Trophoblast cell (in vitro differentiated cells and primary cell): ENCODE results near the gene RCN2.
A peak's percentile ranks its signal among the peaks of the same experiment; 100 is the strongest.

ENCODE experiments used
- DNase-seq, 2 donors: peaks; one replicate each; pipeline ENCODE4 v3.0.0-alpha.2; 2016
- H2AFZ ChIP-seq: 2 replicates; pipeline ENCODE4 v1.6.1; 2013; ENCODE audit warnings: low read length, moderate library complexity, mild to moderate bottlenecking; ENCODE audit not compliant: insufficient read depth, poor library complexity
- H2AK5ac ChIP-seq: 2 replicates; pipeline ENCODE4 v1.6.1; 2013; ENCODE audit warnings: mild to moderate bottlenecking, low read length
- H2BK120ac ChIP-seq: 2 replicates; pipeline ENCODE4 v1.6.1; 2013; ENCODE audit warnings: low read length, mild to moderate bottlenecking, moderate library complexity; ENCODE audit not compliant: insufficient read depth, poor library complexity
- H2BK12ac ChIP-seq: 2 replicates; pipeline ENCODE4 v1.6.1; 2013; ENCODE audit warnings: mild to moderate bottlenecking, low read length, moderate library complexity
- H2BK5ac ChIP-seq: 2 replicates; pipeline ENCODE4 v1.6.1; 2013; ENCODE audit warnings: low read length, low read depth, moderate library complexity, mild to moderate bottlenecking; ENCODE audit not compliant: poor library complexity
- H3K14ac ChIP-seq: 2 replicates; pipeline ENCODE4 v1.6.1; 2013; ENCODE audit warnings: mild to moderate bottlenecking, low read length
- H3K18ac ChIP-seq: 2 replicates; pipeline ENCODE4 v1.6.1; 2013; ENCODE audit warnings: mild to moderate bottlenecking, low read length
- H3K23ac ChIP-seq: 2 replicates; pipeline ENCODE4 v1.6.1; 2013; ENCODE audit warnings: low read length
- H3K27ac ChIP-seq: 2 replicates; pipeline ENCODE4 v1.5.1; 2013; ENCODE audit warnings: low read depth, mild to moderate bottlenecking, inconsistent platforms, low read length, moderate library complexity
- H3K27me3 ChIP-seq: 2 replicates; pipeline ENCODE4 v1.6.1; 2013; ENCODE audit warnings: inconsistent platforms, mild to moderate bottlenecking, low read length, moderate library complexity; ENCODE audit not compliant: insufficient read depth
- H3K36me3 ChIP-seq, 2 experiments: 1 replicate in 1 of 2; 2 replicates in 1 of 2; pipeline ENCODE4 v1.6.1; 2013; ENCODE audit warnings: low read length in 2 of 2, mild to moderate bottlenecking in 2 of 2, moderate library complexity in 1 of 2; ENCODE audit not compliant: insufficient read depth in 2 of 2, control insufficient read depth in 1 of 2
- H3K4ac ChIP-seq: 2 replicates; pipeline ENCODE4 v1.6.1; 2013; ENCODE audit warnings: low read depth, mild to moderate bottlenecking, low read length, moderate library complexity
- H3K4me1 ChIP-seq, 2 experiments: 1 replicate in 1 of 2; 2 replicates in 1 of 2; pipeline ENCODE4 v1.6.1; 2013; ENCODE audit warnings: low read length in 2 of 2, mild to moderate bottlenecking in 2 of 2, moderate library complexity in 1 of 2; ENCODE audit not compliant: insufficient read depth in 2 of 2, control insufficient read depth in 1 of 2
- H3K4me2 ChIP-seq: 2 replicates; pipeline ENCODE4 v1.6.1; 2013; ENCODE audit warnings: inconsistent platforms, mild to moderate bottlenecking, low read length, moderate library complexity
- H3K4me3 ChIP-seq: 2 replicates; pipeline ENCODE4 v1.5.1; 2013; ENCODE audit warnings: mild to moderate bottlenecking, low read depth, low read length, inconsistent platforms
- H3K79me1 ChIP-seq: one replicate; pipeline ENCODE4 v1.6.1; 2013; ENCODE audit warnings: low read length
- H3K79me2 ChIP-seq: 2 replicates; pipeline ENCODE4 v1.6.1; 2013; ENCODE audit warnings: low read length, mild to moderate bottlenecking; ENCODE audit not compliant: control insufficient read depth, insufficient read depth, poor library complexity
- H3K9ac ChIP-seq: 2 replicates; pipeline ENCODE4 v1.6.1; 2013; ENCODE audit warnings: mild to moderate bottlenecking, low read length
- H3K9me3 ChIP-seq: 2 replicates; pipeline ENCODE4 v1.6.1; 2013; ENCODE audit warnings: low read depth, mild to moderate bottlenecking, control low read depth, inconsistent platforms, low read length; ENCODE audit not compliant: insufficient read depth
- H4K12ac ChIP-seq: 2 replicates; pipeline ENCODE4 v1.6.1; 2013; ENCODE audit warnings: low read depth, mild to moderate bottlenecking, low read length, moderate library complexity
- H4K8ac ChIP-seq: 2 replicates; pipeline ENCODE4 v1.6.1; 2013; ENCODE audit warnings: low read depth, mild to moderate bottlenecking, low read length, moderate library complexity
- H4K91ac ChIP-seq: one replicate; pipeline ENCODE4 v1.6.1; 2013; ENCODE audit warnings: low read depth, mild to moderate bottlenecking, low read length, moderate library complexity
- WGBS: extraction: QIAGEN DNeasy Blood & Tissue Kit; methylation state at CpG from one replicate; pipeline ENCODE4 v1.1.7; 2013; ENCODE audit warnings: missing lambda C conversion rate; ENCODE audit not compliant: insufficient read length, insufficient coverage; ENCODE audit errors: extremely low coverage; 5-methylcytosine and 5-hydroxymethylcytosine counted together

RCN2 gene

GRCh38 chr15:76928201-76928600, 3.3 kb upstream of the RCN2 start:
- H3K9ac ChIP-seq, result no peak overlapping the region
- H3K9me3 ChIP-seq, result no peaks in the 10 kb centered on the region
- no peak overlapping the region for H2AK5ac ChIP-seq
- H3K14ac ChIP-seq, result no peak overlapping the region
- DNase-seq, result no peak
- H3K36me3 ChIP-seq, result no peaks in the 10 kb centered on the region
- H4K91ac ChIP-seq, result no peak overlapping the region
- no peak overlapping the region for H3K18ac ChIP-seq
- peaks cover 6% of the 10 kb centered on the region for H3K79me2 ChIP-seq
- H2BK5ac ChIP-seq, result no peak overlapping the region
- H4K12ac ChIP-seq, result no peak overlapping the region
- H3K27ac ChIP-seq, result no peak overlapping the region
- no peak overlapping the region for H3K4me3 ChIP-seq
- no peak overlapping the region for H3K23ac ChIP-seq
- peaks cover 5% of the 10 kb centered on the region for H3K79me1 ChIP-seq
- no peak overlapping the region for H3K4me2 ChIP-seq
- no peak overlapping the region for H3K4ac ChIP-seq
- no CpG with 5 or more reads among the region's 3 CpGs for WGBS
- no peaks in the 10 kb centered on the region for H3K27me3 ChIP-seq
- no peak overlapping the region for H2BK12ac ChIP-seq
- H3K4me1 ChIP-seq, result no peaks in the 10 kb centered on the region
- H4K8ac ChIP-seq, result no peak overlapping the region
- H2BK120ac ChIP-seq, result no peak overlapping the region
- no peak overlapping the region for H2AFZ ChIP-seq

- Histone ChIP-seq H3K4me1 (no peaks in the 10 kb centered on the region), H3K4ac (no peak overlapping the region), H4K8ac (no peak overlapping the region), H3K23ac (no peak overlapping the region), H2BK12ac (no peak overlapping the region), H3K4me2 (no peak overlapping the region), H3K36me3 (peaks cover 2% of the 10 kb centered on the region in 2 experiments), H3K79me2 (peaks cover 6% of the 10 kb centered on the region), H3K4me3 (no peak overlapping the region), H3K14ac (no peak overlapping the region), H2AFZ (no peak overlapping the region), H3K9ac (no peak overlapping the region), H3K27me3 (no peaks in the 10 kb centered on the region), H3K79me1 (peaks cover 5% of the 10 kb centered on the region), H3K18ac (no peak overlapping the region), H2BK5ac (no peak overlapping the region), H2AK5ac (no peak overlapping the region), H3K27ac (no peak overlapping the region), H4K91ac (no peak overlapping the region), H4K12ac (no peak overlapping the region), H2BK120ac (no peak overlapping the region), H3K9me3 (no peaks in the 10 kb centered on the region)
- no peak for DNase-seq
These were observed 2.4 kb upstream of the RCN2 start for GRCh38 chr15:76929011-76929760.

GRCh38 chr15:76930831-76931396, 635 bp upstream of the RCN2 start:
- no peak for DNase-seq
- H2AFZ ChIP-seq, result peak overlapping the region; percentile 61
- H3K4me3 ChIP-seq, result peak overlapping the region; percentile 65
- no peak overlapping the region for H2AK5ac ChIP-seq
- H3K9me3 ChIP-seq, result no peaks in the 10 kb centered on the region
- no peaks in the 10 kb centered on the region for H3K4me1 ChIP-seq
- H3K18ac ChIP-seq, result no peak overlapping the region
- no peak overlapping the region for H3K27ac ChIP-seq
- peaks cover 3 to 6% of the 10 kb centered on the region in 2 experiments for H3K36me3 ChIP-seq
- no peak overlapping the region for H2BK120ac ChIP-seq
- no peaks in the 10 kb centered on the region for H3K27me3 ChIP-seq
- peak overlapping the region; percentile 74 for H3K4me2 ChIP-seq
- H4K12ac ChIP-seq, result peak overlapping the region; percentile 95
- peaks cover 6% of the 10 kb centered on the region for H3K79me2 ChIP-seq
- H3K23ac ChIP-seq, result no peak overlapping the region
- H3K9ac ChIP-seq, result peak overlapping the region; percentile 16
- no peak overlapping the region for H2BK5ac ChIP-seq
- H2BK12ac ChIP-seq, result no peak overlapping the region
- no peak overlapping the region for H4K91ac ChIP-seq
- peak overlapping the region; percentile 88 for H4K8ac ChIP-seq
- H3K14ac ChIP-seq, result peak overlapping the region; percentile 41
- peaks cover 5% of the 10 kb centered on the region for H3K79me1 ChIP-seq
- no CpG with 5 or more reads among the region's 7 CpGs for WGBS
- H3K4ac ChIP-seq, result no peak overlapping the region

- peak overlapping the region; percentile 41 for H4K91ac ChIP-seq
- H2BK12ac ChIP-seq, result no peak overlapping the region
- peak overlapping the region; percentile 98 for H3K9ac ChIP-seq
- H3K4me3 ChIP-seq, result peak overlapping the region; percentile 100
- H2AFZ ChIP-seq, result peak overlapping the region; percentile 9
- H3K4ac ChIP-seq, result peak overlapping the region; percentile 24
- peaks cover 6 to 13% of the 10 kb centered on the region in 2 experiments for H3K36me3 ChIP-seq
- peak in 1 of 2 donors; percentile 3 for DNase-seq
- H3K18ac ChIP-seq, result peak overlapping the region; percentile 41
- H4K12ac ChIP-seq, result peak overlapping the region; percentile 9
- peak overlapping the region; percentile 98 for H3K4me2 ChIP-seq
- no peak overlapping the region for H2BK120ac ChIP-seq
- H3K27ac ChIP-seq, result peak overlapping the region; percentile 39
- H3K4me1 ChIP-seq, result no peaks in the 10 kb centered on the region
- no CpG with 5 or more reads among the region's 14 CpGs for WGBS
- H3K14ac ChIP-seq, result peak overlapping the region; percentile 10
- H3K79me2 ChIP-seq, result peaks cover 6% of the 10 kb centered on the region
- H2BK5ac ChIP-seq, result no peak overlapping the region
- H4K8ac ChIP-seq, result peak overlapping the region; percentile 47
- peaks cover 5% of the 10 kb centered on the region for H3K79me1 ChIP-seq
- H2AK5ac ChIP-seq, result no peak overlapping the region
- H3K23ac ChIP-seq, result peak overlapping the region; percentile 73
- H3K9me3 ChIP-seq, result no peaks in the 10 kb centered on the region
- no peaks in the 10 kb centered on the region for H3K27me3 ChIP-seq
These were observed 802 bp downstream of the RCN2 start for GRCh38 chr15:76932135-76932966.
